Measurements from ENCODE around the gene CERS6.

CERS6 gene

DNA sequence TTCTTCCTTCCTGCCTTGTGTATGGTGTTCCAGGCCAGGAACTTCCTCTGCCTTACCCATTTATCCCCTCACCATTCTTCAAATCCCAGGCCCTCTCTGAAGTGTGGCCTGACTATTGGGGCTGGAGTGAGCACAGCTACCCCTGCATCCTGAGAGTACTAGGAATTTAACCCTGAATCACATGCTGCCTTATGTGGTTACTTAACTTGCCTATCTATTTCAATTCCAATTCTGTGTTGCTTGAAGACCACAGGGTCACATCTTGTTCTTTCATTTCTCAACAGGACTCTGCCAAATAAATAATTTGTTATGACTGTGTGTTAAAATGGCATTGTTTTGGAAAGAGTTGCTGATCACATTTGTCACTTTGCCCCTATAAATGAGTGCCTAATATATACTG is 108.6 kb downstream of the CERS6 start:
- TF ChIP-seq, protein P1, sequence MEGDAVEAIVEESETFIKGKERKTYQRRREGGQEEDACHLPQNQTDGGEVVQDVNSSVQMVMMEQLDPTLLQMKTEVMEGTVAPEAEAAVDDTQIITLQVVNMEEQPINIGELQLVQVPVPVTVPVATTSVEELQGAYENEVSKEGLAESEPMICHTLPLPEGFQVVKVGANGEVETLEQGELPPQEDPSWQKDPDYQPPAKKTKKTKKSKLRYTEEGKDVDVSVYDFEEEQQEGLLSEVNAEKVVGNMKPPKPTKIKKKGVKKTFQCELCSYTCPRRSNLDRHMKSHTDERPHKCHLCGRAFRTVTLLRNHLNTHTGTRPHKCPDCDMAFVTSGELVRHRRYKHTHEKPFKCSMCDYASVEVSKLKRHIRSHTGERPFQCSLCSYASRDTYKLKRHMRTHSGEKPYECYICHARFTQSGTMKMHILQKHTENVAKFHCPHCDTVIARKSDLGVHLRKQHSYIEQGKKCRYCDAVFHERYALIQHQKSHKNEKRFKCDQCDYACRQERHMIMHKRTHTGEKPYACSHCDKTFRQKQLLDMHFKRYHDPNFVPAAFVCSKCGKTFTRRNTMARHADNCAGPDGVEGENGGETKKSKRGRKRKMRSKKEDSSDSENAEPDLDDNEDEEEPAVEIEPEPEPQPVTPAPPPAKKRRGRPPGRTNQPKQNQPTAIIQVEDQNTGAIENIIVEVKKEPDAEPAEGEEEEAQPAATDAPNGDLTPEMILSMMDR (IDR thresholded peaks at IDR 0.05; ENCODE audit: extremely low read depth, insufficient read depth, missing control alignments): no peak
- no peak for DNase-seq (ENCODE audit: low spot score)
- in situ Hi-C loops (cut with MboI; ENCODE audit: low pct_unique_long_range_greater_than_20kb, low sequenced_read_pairs, unreplicated experiment): no loop called here

DNA sequence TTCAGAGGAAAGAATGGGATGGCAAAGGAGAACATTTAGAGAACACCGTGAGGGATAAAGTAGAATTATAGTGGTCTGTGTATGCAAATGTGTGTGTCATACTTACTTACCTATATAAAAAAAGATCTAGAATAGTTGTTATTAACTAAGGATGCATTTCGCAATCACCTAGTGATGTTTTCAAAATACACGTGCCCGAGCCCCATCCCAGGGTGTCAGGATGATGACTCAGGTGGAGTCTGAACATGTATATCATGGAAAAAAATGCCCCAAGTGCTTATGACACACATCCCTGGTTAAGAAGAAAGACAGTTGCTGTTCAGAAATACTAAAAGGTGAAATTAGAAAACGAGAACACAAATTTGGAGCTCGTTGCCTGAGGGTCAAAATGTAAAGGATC is 109.0 kb downstream of the CERS6 start:
- TF ChIP-seq, protein P1 (IDR thresholded peaks at IDR 0.05; ENCODE audit: extremely low read depth, insufficient read depth, missing control alignments): no peak
- DNase-seq (ENCODE audit: low spot score): no peak
- in situ Hi-C loops (cut with MboI; ENCODE audit: low pct_unique_long_range_greater_than_20kb, low sequenced_read_pairs, unreplicated experiment): no loop called here

DNA sequence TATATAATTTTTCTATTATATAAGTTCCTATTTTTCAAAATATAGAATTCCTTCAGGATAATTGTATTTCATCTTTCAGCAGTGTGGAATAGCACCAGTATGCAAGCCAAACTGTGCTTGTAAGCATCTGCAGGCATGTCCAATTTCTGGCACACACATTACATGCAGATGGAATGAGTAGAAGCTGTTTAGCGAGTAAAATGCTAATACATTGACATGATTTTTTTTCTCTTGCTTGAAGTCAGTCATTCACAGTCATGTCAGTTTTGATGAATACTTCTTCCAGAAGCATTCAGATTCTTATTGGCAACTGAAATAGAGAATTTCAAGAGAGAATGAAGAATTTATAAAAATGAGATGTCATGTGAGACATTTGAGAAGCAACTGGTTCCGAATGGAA is 109.4 kb downstream of the CERS6 start:
- no peak for DNase-seq (ENCODE audit: low spot score)
- in situ Hi-C loops (cut with MboI; ENCODE audit: low pct_unique_long_range_greater_than_20kb, low sequenced_read_pairs, unreplicated experiment): no loop called here
- TF ChIP-seq, protein P1 (IDR thresholded peaks at IDR 0.05; ENCODE audit: extremely low read depth, insufficient read depth, missing control alignments): no peak

DNA sequence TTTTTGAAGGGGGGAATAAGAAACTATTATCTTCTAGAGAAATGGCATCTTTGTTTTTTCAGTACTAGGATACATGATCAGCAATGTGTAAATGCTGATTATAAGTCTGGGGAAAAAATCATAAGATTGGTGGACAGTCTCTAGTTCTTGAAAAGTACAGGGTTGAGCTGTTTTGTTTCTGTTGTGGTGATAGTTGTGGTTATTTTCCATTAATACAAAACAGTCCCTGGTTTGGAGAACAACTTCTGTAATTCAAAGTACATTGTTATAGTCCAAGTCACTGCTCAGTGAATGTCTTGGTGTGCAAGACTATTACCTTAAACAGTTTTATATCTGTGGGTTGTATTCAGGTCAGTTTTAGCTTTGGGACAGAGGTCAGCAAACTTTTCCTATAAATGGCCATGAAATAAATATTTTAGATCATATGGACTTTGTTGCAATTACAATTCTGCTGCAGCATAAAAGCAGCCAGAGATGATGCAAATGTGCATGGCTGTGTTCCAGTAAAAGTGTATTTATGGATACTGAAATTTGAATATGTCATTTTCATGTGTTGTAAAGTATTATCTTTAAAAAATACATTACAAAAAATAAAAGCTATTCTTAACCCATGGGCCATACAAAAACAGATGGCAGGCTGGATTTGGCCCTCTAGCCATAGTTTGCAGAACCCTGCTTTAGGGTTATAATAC is 111.0 kb downstream of the CERS6 start:
- TF ChIP-seq, protein P1 (IDR thresholded peaks at IDR 0.05; ENCODE audit: extremely low read depth, insufficient read depth, missing control alignments): no peak
- no peak for DNase-seq (ENCODE audit: low spot score)
- in situ Hi-C loops (cut with MboI; ENCODE audit: low pct_unique_long_range_greater_than_20kb, low sequenced_read_pairs, unreplicated experiment): no loop called here

DNA sequence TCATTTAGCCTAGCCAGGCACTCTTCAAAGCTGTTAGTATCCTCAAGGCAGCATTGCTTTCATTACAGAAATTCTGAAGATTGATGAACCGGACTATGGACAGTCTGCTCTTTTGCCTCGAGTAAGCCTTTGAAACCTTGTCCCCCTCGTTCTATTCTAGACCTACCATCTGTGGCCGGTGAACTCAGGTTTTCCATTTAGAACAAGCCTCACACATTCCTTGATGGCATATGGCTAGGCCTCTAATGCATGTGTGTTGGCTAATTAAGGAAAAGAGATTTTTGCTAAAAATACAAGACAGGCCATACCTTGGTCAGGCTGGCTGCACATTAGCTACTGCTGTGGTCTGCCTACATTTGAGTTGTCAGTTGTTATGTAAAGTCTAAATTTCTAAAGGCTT is 111.8 kb downstream of the CERS6 start:
- in situ Hi-C loops (cut with MboI; ENCODE audit: low pct_unique_long_range_greater_than_20kb, low sequenced_read_pairs, unreplicated experiment): no loop called here
- DNase-seq (ENCODE audit: low spot score): no peak

DNA sequence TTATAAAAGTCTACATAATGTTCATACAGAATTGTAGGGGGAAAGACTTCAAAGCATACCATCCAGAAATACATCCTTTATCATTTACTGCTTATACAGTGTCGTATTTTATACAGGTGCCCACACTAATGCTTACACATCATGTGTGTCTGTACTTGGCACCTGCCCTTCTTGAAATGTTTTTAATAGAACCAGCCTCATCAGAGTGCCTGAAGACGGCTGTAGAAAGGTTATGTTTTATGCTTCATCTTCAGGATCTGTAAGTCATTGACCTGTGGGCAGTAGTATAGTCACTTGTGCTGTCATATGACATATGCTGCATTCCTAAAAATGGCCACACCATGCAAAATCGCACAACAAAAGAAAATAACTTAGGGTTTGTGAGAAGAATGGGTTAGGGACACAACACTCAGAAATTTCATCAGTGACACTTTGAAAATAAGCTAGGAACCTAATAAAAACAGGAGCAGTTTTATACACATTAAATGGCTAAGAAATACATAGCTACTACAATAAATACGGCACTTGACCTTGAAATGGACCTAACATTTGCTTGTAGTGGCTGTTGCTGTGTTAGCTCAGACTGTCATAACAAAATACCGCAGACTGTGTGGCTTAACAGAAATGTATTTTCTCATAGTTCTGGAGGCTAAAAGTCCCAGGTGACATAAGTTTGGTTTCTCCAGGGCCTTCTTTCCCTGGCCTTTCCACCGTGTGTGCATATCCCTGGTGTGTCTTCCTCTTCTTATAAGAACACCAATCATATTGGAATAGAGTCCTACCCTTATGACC is 112.6 kb downstream of the CERS6 start:
- no peak for DNase-seq (ENCODE audit: low spot score)
- in situ Hi-C loops (cut with MboI; ENCODE audit: low pct_unique_long_range_greater_than_20kb, low sequenced_read_pairs, unreplicated experiment): no loop called here
- TF ChIP-seq, protein P1 (IDR thresholded peaks at IDR 0.05; ENCODE audit: extremely low read depth, insufficient read depth, missing control alignments): no peak

More for the DNA sequence above, 111.8 kb downstream of the CERS6 start:
- TF ChIP-seq, protein P1 (IDR thresholded peaks at IDR 0.05; ENCODE audit: extremely low read depth, insufficient read depth, missing control alignments): no peak
